GM23338 (cell line): ENCODE data around the gene LDB1. TPM values are rescaled to one million over a fixed set of nuclear protein-coding genes. Genes with fewer than 3 reads are reported as not detected.

ENCODE experiments used
- ATAC-seq: fragments of 200-7000 bp; cut with Tn5 transposase; 3 replicates; pipeline ENCODE4 v1.9.1; 2020
- DNase-seq: peaks from one replicate; pipeline ENCODE4 v3.0.0-alpha.2; 2015; ENCODE audit warnings: low spot score
- H2AFZ ChIP-seq: fragments of 200-600 bp; sonication (generic); 2 replicates; pipeline ENCODE4 v1.8.0; 2016; ENCODE audit warnings: antibody characterized with exemption, mild to moderate bottlenecking, moderate library complexity
- H3F3A ChIP-seq: fragments of 200-600 bp; sonication (generic); replicated peaks from 2 replicates; pipeline ENCODE4 v1.8.0; 2017; ENCODE audit warnings: antibody characterized with exemption, mixed run types, low read depth
- H3K27ac ChIP-seq: fragments of 200-600 bp; sonication (generic); 2 replicates; pipeline ENCODE4 v1.6.1; 2016; ENCODE audit warnings: low read depth
- H3K27me3 ChIP-seq: fragments of 200-600 bp; sonication (generic); 2 replicates; pipeline ENCODE4 v1.8.0; 2016; ENCODE audit warnings: mild to moderate bottlenecking, mixed run types, moderate library complexity; ENCODE audit not compliant: insufficient read depth
- H3K36me3 ChIP-seq: fragments of 200-600 bp; sonication (generic); 2 replicates; pipeline ENCODE4 v1.8.0; 2016; ENCODE audit warnings: mild to moderate bottlenecking; ENCODE audit not compliant: insufficient read depth
- H3K4me1 ChIP-seq: fragments of 200-600 bp; sonication (generic); 2 replicates; pipeline ENCODE4 v1.8.0; 2016; ENCODE audit warnings: mild to moderate bottlenecking, moderate library complexity; ENCODE audit not compliant: insufficient read depth
- H3K4me2 ChIP-seq: fragments of 200-600 bp; sonication (generic); 2 replicates; pipeline ENCODE4 v1.7.1; 2017; ENCODE audit warnings: mixed run types
- H3K4me3 ChIP-seq: fragments of 200-600 bp; sonication (generic); 2 replicates; pipeline ENCODE4 v1.6.1; 2016; ENCODE audit warnings: mixed run types
- H3K79me2 ChIP-seq: fragments of 200-600 bp; sonication (generic); replicated peaks from 2 replicates; pipeline ENCODE4 v1.8.0; 2017; ENCODE audit warnings: mild to moderate bottlenecking; ENCODE audit not compliant: insufficient read depth
- H3K9me2 ChIP-seq: fragments of 200-600 bp; sonication (generic); 2 replicates; pipeline ENCODE4 v1.8.0; 2017; ENCODE audit not compliant: insufficient read depth
- H4K20me1 ChIP-seq: fragments of 200-600 bp; sonication (generic); replicated peaks from 2 replicates; pipeline ENCODE4 v1.8.0; 2017; ENCODE audit warnings: mild to moderate bottlenecking; ENCODE audit not compliant: insufficient read depth
- H3K27ac Mint-ChIP-seq: 2 replicates; pipeline ENCODE4 v1.8.0; 2020; ENCODE audit warnings: inconsistent platforms, mild to moderate bottlenecking, moderate library complexity, mixed read lengths
- H3K27me3 Mint-ChIP-seq: 3 replicates; pipeline ENCODE4 v1.8.0; 2022; ENCODE audit warnings: low read depth, mild to moderate bottlenecking, moderate library complexity, mixed read lengths, inconsistent platforms; ENCODE audit not compliant: insufficient read depth, poor library complexity
- H3K36me3 Mint-ChIP-seq: 3 replicates; pipeline ENCODE4 v1.8.0; 2021; ENCODE audit warnings: low read depth, mild to moderate bottlenecking, inconsistent platforms, moderate library complexity, mixed read lengths
- H3K4me1 Mint-ChIP-seq: 3 replicates; pipeline ENCODE4 v1.8.0; 2020; ENCODE audit warnings: mild to moderate bottlenecking, inconsistent platforms, mixed read lengths
- H3K4me3 Mint-ChIP-seq: 3 replicates; pipeline ENCODE4 v1.8.0; 2021; ENCODE audit warnings: moderate library complexity, mild to moderate bottlenecking, inconsistent platforms, mixed read lengths
- H3K9me3 Mint-ChIP-seq: 3 replicates; pipeline ENCODE4 v1.8.0; 2020; ENCODE audit warnings: moderate library complexity, mild to moderate bottlenecking, inconsistent platforms, mixed read lengths
- CREB1 ChIP-seq: fragments of 250-450 bp; sonication (Bioruptor Pico); IDR thresholded peaks from 2 replicates; pipeline ENCODE4 v1.5.0; 2020; ENCODE audit warnings: low read depth, mild to moderate bottlenecking, moderate library complexity
- CTCF ChIP-seq, 2 experiments: fragments of 200-600 bp in 1 of 2; sonication (generic) in 1 of 2; conservative IDR thresholded peaks; 2 replicates each; pipeline versions ENCODE4 v1.5.1 to v1.6.1; 2016 to 2017; ENCODE audit warnings: antibody characterized with exemption in 2 of 2, low read depth in 2 of 2, mild to moderate bottlenecking in 2 of 2, moderate library complexity in 1 of 2
- ETS1 ChIP-seq: IDR thresholded peaks from 2 replicates; pipeline ENCODE4 v1.6.1; 2016; ENCODE audit warnings: antibody characterized with exemption
- JUNB ChIP-seq: IDR thresholded peaks from one replicate; pipeline ENCODE4 v1.6.1; 2016; ENCODE audit warnings: antibody characterized with exemption; ENCODE audit not compliant: unreplicated experiment
- NANOG ChIP-seq: IDR thresholded peaks from 2 replicates; pipeline ENCODE4 v1.6.1; 2016; ENCODE audit warnings: antibody characterized with exemption, borderline replicate concordance
- POLR2AphosphoS5 ChIP-seq: IDR thresholded peaks from 2 replicates; pipeline ENCODE4 v1.6.1; 2016; ENCODE audit warnings: antibody characterized with exemption, low read depth
- STAT1 ChIP-seq: IDR thresholded peaks from one replicate; pipeline ENCODE4 v1.6.1; 2016; ENCODE audit warnings: antibody characterized with exemption; ENCODE audit not compliant: unreplicated experiment
- ZNF114 ChIP-seq: fragments of 250-450 bp; sonication (Bioruptor Pico); IDR thresholded peaks from 2 replicates; pipeline ENCODE4 v1.5.0; 2020; ENCODE audit warnings: mild to moderate bottlenecking, moderate library complexity
- polyA plus RNA-seq: library from polyadenylated mRNA; unstranded; fragments of >200 nt; fragmentation: Nextera tagmentation; extraction: Ambion mirVana; gene quantifications from 2 replicates; pipeline ENCODE4 v1.2.1, GENCODE V29; 2016
- total RNA-seq: library from RNA; depleted of rRNA; stranded (reverse); fragments of >200 nt; shearing (Covaris generic); gene quantifications from 2 replicates; pipeline ENCODE4 v1.2.3, GENCODE V29; 2014

The LDB1 gene
- total and polyA plus RNA-seq, 2 experiments from 2014 or later: 16.3 to 69.3 TPM

- no peak for TF ChIP-seq ZNF114
- peak; percentile 74 for TF ChIP-seq POLR2AphosphoS5
- TF ChIP-seq NANOG: no peak
- no peak for TF ChIP-seq STAT1
- peak; percentile 60; the same call in 1 of the 2 replicates for TF ChIP-seq ETS1
- TF ChIP-seq CTCF (conservative IDR thresholded peaks at IDR 0.05; ENCODE audit: low read depth in 2 of 2): 0 out of 4 replicates have a peak, but pooled peaks of 1 of the 2 experiments have one; percentile 1
Measured at GRCh38 chr10:102120991-102121738, 997 bp upstream of the LDB1 start (continued).

GRCh38 chr10:102119417-102120141, 589 bp downstream of the LDB1 start:
- Histone ChIP-seq H3K27me3 (no peaks in the 10 kb centered on the region), H3K79me2 (peaks cover 49% of the 10 kb centered on the region)

More at GRCh38 chr10:102119417-102120141, 589 bp downstream of the LDB1 start:
- Mint-ChIP-seq H3K4me1 (peaks cover 64% of the 10 kb centered on the region), H3K27me3 (peaks cover 21% of the 10 kb centered on the region), H3K27ac (peak overlapping the region; percentile 93), H3K9me3 (no peaks in the 10 kb centered on the region; the same call in 2 of the 3 replicates), H3K36me3 (peaks cover 3% of the 10 kb centered on the region; the same call in 1 of the 3 replicates), H3K4me3 (peak overlapping the region; percentile 93)
- Histone ChIP-seq H3K4me1 (peaks cover 56% of the 10 kb centered on the region), H3F3A (peaks cover 21% of the 10 kb centered on the region), H3K4me3 (peak overlapping the region; percentile 95), H3K27ac (peak overlapping the region; percentile 98), H4K20me1 (no peaks in the 10 kb centered on the region; the same call in 1 of the 2 replicates), H2AFZ (no peak overlapping the region), H3K36me3 (no peaks in the 10 kb centered on the region), H3K9me2 (no peaks in the 10 kb centered on the region), H3K4me2 (peak overlapping the region; percentile 80)
- peak; percentile 82 for DNase-seq
- peak; percentile 1 for ATAC-seq
- TF ChIP-seq JUNB (no peak), CREB1 (CRISPR knock-in tag) (no peak), ETS1 (0 out of 2 replicates have a peak, but pooled peaks have one; percentile 41), POLR2AphosphoS5 (peak; percentile 53), ZNF114 (no peak)
